HepG2 (cell line): ENCODE measurements around the gene ASAP2. TPM values are rescaled to one million over a fixed set of nuclear protein-coding genes. Genes with fewer than 3 reads are reported as not detected.

Source experiments
- ATAC-seq: fragments of 200-7000 bp; cut with Tn5 transposase; 3 replicates; pipeline ENCODE4 v1.9.1; 2020; ENCODE audit warnings: mild to moderate bottlenecking, moderate library complexity
- BruUV-seq: library from RNA; stranded (reverse); fragments of 400-500 nt; replicated peaks from 2 replicates; lab custom pipeline; 2021; lab: Mats Ljungman, UMichigan
- CTCF ChIA-PET: fragments of 300-600 bp; formaldehyde crosslinking; extraction: SDS; loops from one replicate; lab custom pipeline; 2021; ENCODE audit warnings: low total read pairs, inconsistent platforms, low intra/inter-chr PET ratio; lab: Yijun Ruan, JAX
- POLR2A ChIA-PET: fragments of 350-600 bp; sonication (Branson Sonifier 250); formaldehyde crosslinking; loops from one replicate; lab custom pipeline; 2020; ENCODE audit warnings: antibody characterized with exemption, inconsistent platforms; lab: Yijun Ruan, JAX
- DNase-seq: peaks from one replicate; pipeline ENCODE4 v3.0.0-alpha.2; 2015; ENCODE audit warnings: low spot score
- FAIRE-seq: peaks from 3 replicates; lab custom pipeline; 2011; peaks lifted over from hg19 to GRCh38; lab: Jason Lieb, UNC
- H2AFZ ChIP-seq: one replicate; pipeline ENCODE4 v1.6.1; 2011; ENCODE audit warnings: low read length, inconsistent platforms
- H3K27ac ChIP-seq: fragments of 300-600 bp; 3 replicates; pipeline ENCODE4 v1.8.0; 2011; ENCODE audit warnings: mixed run types, mild to moderate bottlenecking, mixed read lengths, low read length, inconsistent platforms; ENCODE audit not compliant: insufficient read depth; ENCODE audit errors: extremely low read length
- H3K27me3 ChIP-seq, 2 experiments: fragments of 200-600 bp in 1 of 2; 2 replicates in 1 of 2; 3 replicates in 1 of 2; pipeline versions ENCODE4 v1.6.0 to v1.8.0; 2011; ENCODE audit warnings: low read length in 2 of 2, mild to moderate bottlenecking in 2 of 2, moderate library complexity in 2 of 2, inconsistent platforms in 1 of 2; ENCODE audit not compliant: insufficient read depth in 2 of 2, control insufficient read depth in 1 of 2
- H3K36me3 ChIP-seq, 2 experiments: fragments of 200-600 bp in 1 of 2; replicated peaks in 1 of 2; 2 replicates in 1 of 2; 3 replicates in 1 of 2; pipeline versions ENCODE4 v1.5.1 to v1.8.0; 2011; ENCODE audit warnings: low read length in 2 of 2, inconsistent platforms in 1 of 2; ENCODE audit not compliant: insufficient read depth in 2 of 2, control insufficient read depth in 1 of 2
- H3K4me1 ChIP-seq: 2 replicates; pipeline ENCODE4 v1.5.1; 2012; ENCODE audit warnings: low read length, inconsistent platforms; ENCODE audit not compliant: insufficient read depth
- H3K4me2 ChIP-seq: 2 replicates; pipeline ENCODE4 v1.6.0; 2011; ENCODE audit warnings: low read depth, low read length, inconsistent platforms
- H3K4me3 ChIP-seq, 3 experiments: fragments of 200-600 bp in 1 of 3; sonication (generic), shearing (Covaris generic) in 1 of 3; replicated peaks in 1 of 3; 2 replicates each; pipeline ENCODE4 v1.5.1; 2011 to 2016; ENCODE audit warnings: low read length in 3 of 3, inconsistent platforms in 2 of 3, low read depth in 2 of 3, mild to moderate bottlenecking in 2 of 3, control low read depth in 1 of 3, mixed read lengths in 1 of 3; ENCODE audit not compliant: insufficient read depth in 1 of 3
- H3K79me2 ChIP-seq: one replicate; pipeline ENCODE4 v1.6.1; 2011; ENCODE audit warnings: low read length, inconsistent platforms; ENCODE audit not compliant: insufficient read depth
- H3K9ac ChIP-seq: 2 replicates; pipeline ENCODE4 v1.6.0; 2011; ENCODE audit warnings: mild to moderate bottlenecking, low read depth, low read length, inconsistent platforms; ENCODE audit not compliant: insufficient read depth
- H3K9me3 ChIP-seq: 2 replicates; pipeline ENCODE4 v1.5.1; 2012; ENCODE audit warnings: mild to moderate bottlenecking, low read length
- H4K20me1 ChIP-seq: 2 replicates; pipeline ENCODE4 v1.6.0; 2011; ENCODE audit warnings: inconsistent platforms, mild to moderate bottlenecking, low read length, moderate library complexity; ENCODE audit not compliant: insufficient read depth
- HMG20B ChIP-seq: conservative IDR thresholded peaks from 2 replicates; pipeline ENCODE4 v1.6.1; 2016; ENCODE audit warnings: missing genetic modification reagents, missing compliant biosample characterization
- SATB2 ChIP-seq: sonication (generic); formaldehyde crosslinking; IDR thresholded peaks from 2 replicates; pipeline ENCODE4 v1.5.0; 2020; ENCODE audit warnings: missing genetic modification reagents
- SCMH1 ChIP-seq: sonication (generic); formaldehyde crosslinking; IDR thresholded peaks from 2 replicates; pipeline ENCODE4 v1.9.0; 2021; ENCODE audit warnings: missing genetic modification reagents, mild to moderate bottlenecking, borderline replicate concordance
- TBL1XR1 ChIP-seq: fragments of 150-350 bp; IDR thresholded peaks from 2 replicates; pipeline ENCODE4 v1.6.1; 2014; ENCODE audit warnings: borderline replicate concordance, low read length; ENCODE audit not compliant: partially characterized antibody
- TEAD3 ChIP-seq: optimal IDR thresholded peaks from 2 replicates; pipeline ENCODE3; 2016; ENCODE audit warnings: borderline replicate concordance
- ZNF124 ChIP-seq: sonication (generic); formaldehyde crosslinking; IDR thresholded peaks from 2 replicates; pipeline ENCODE4 v1.4.0; 2020; ENCODE audit warnings: missing genetic modification reagents
- ZNF24 ChIP-seq: fragments of 450-650 bp; IDR thresholded peaks from 2 replicates; pipeline ENCODE4 v1.6.1; 2017; ENCODE audit warnings: antibody characterized with exemption, mild to moderate bottlenecking
- ZNF672 ChIP-seq: sonication (generic); formaldehyde crosslinking; IDR thresholded peaks from 2 replicates; pipeline ENCODE4 v1.8.1; 2022; ENCODE audit warnings: missing genetic modification reagents
- ZNF709 ChIP-seq: sonication (generic); formaldehyde crosslinking; IDR thresholded peaks from 2 replicates; pipeline ENCODE4 v1.5.0; 2020; ENCODE audit warnings: mild to moderate bottlenecking, missing genetic modification reagents
- WGBS: methylation state at CpG from one replicate; pipeline ENCODE4 v1.1.6; 2017; ENCODE audit warnings: low lambda C conversion rate; 5-methylcytosine and 5-hydroxymethylcytosine counted together
- in situ Hi-C: cut with HindIII; loops from 2 replicates; pipeline ENCODE4 v1.10.0; 2017; ENCODE audit warnings: low pct_unique_long_range_greater_than_20kb; ENCODE audit not compliant: extremely low pct_ligation_motif_present
- intact Hi-C: fragments of 100-400 bp; cut with micrococcal nuclease; formaldehyde crosslinking; loops from one replicate; pipeline ENCODE4 v1.10.0; 2022; ENCODE audit not compliant: unreplicated experiment
- polyA plus RNA-seq, 8 experiments: library from polyadenylated mRNA; depleted of rRNA in 3 of 8; stranded (reverse) in 7 of 8; unstranded in 1 of 8; fragments of >200 nt; fragmentation: Illumina TruSeq in 4 of 8; extraction: Trizol in 4 of 8; gene quantifications; 2 replicates each; pipeline versions ENCODE4 v1.2.1 to v1.2.3, GENCODE V29; 2011 to 2016; ENCODE audit warnings: low read depth in 4 of 8, missing spikeins in 1 of 8, mixed read lengths in 1 of 8; ENCODE audit not compliant: insufficient read depth in 1 of 8
- total RNA-seq, 5 experiments: library from RNA; depleted of rRNA; stranded (reverse); fragments of >200 nt; fragmentation: Illumina TruSeq; extraction: Trizol; gene quantifications; 2 replicates each; pipeline ENCODE4 v1.2.3, GENCODE V29; 2016; ENCODE audit warnings: low read depth in 1 of 5
- TF ChIP-seq, protein P1 (sequence below): IDR thresholded peaks from 2 replicates; pipeline ENCODE4 v1.4.0; 2020; ENCODE audit warnings: mild to moderate bottlenecking, missing genetic modification reagents
- TF ChIP-seq, protein P2 (sequence below): sonication (generic); formaldehyde crosslinking; conservative IDR thresholded peaks from 2 replicates; pipeline ENCODE4 v1.4.0; 2020; ENCODE audit warnings: mild to moderate bottlenecking, missing genetic modification reagents, moderate library complexity
- TF ChIP-seq, protein P3 (sequence below): sonication (generic); formaldehyde crosslinking; IDR thresholded peaks from 2 replicates; pipeline ENCODE4 v1.4.0; 2020; ENCODE audit warnings: missing genetic modification reagents

The ASAP2 gene
- total and polyA plus RNA-seq, 2 of the 13 experiments (the other 11 are each of a cell fraction or from before 2014, with no cell fraction given): 7.3 to 22.3 TPM

GRCh38 chr2:9296559-9296958 is 89.9 kb downstream of the ASAP2 start:
- in situ Hi-C loops: no loop called here
- no peak overlapping the region for H2AFZ ChIP-seq
- H3K36me3 ChIP-seq: peaks cover 8 to 24% of the 10 kb centered on the region in 2 experiments; a peak in 4 of 5 replicates
- intact Hi-C loops: no loop called here
- WGBS: 94% methylated on average over 4 of the region's 4 CpGs
- no peak overlapping the region for H3K27ac ChIP-seq
- ATAC-seq (no peak), FAIRE-seq (no peak), DNase-seq (no peak)
- H3K27me3 ChIP-seq: no peaks in the 10 kb centered on the region
- H3K79me2 ChIP-seq: peaks cover 2% of the 10 kb centered on the region
- no peak overlapping the region for H3K4me3 ChIP-seq
- no peaks in the 10 kb centered on the region for H3K9me3 ChIP-seq
- peaks cover 17% of the 10 kb centered on the region for H3K4me1 ChIP-seq
- BruUV-seq: no TSS peak
- CTCF ChIA-PET: no interaction called here
- POLR2A ChIA-PET: no interaction called here
- no peak overlapping the region for H3K9ac ChIP-seq
- no peaks in the 10 kb centered on the region; the same call in 1 of the 2 replicates for H4K20me1 ChIP-seq
- H3K4me2 ChIP-seq: no peak overlapping the region
- TF ChIP-seq ZNF709 (CRISPR knock-in tag) (no peak), TEAD3 (CRISPR knock-in tag) (no peak), ZNF124 (CRISPR knock-in tag) (no peak), ZNF24 (no peak), ZNF672 (no peak), HMG20B (no peak), SATB2 (CRISPR knock-in tag) (no peak), TBL1XR1 (no peak), SCMH1 (CRISPR knock-in tag) (no peak)
- TF ChIP-seq, protein P1, sequence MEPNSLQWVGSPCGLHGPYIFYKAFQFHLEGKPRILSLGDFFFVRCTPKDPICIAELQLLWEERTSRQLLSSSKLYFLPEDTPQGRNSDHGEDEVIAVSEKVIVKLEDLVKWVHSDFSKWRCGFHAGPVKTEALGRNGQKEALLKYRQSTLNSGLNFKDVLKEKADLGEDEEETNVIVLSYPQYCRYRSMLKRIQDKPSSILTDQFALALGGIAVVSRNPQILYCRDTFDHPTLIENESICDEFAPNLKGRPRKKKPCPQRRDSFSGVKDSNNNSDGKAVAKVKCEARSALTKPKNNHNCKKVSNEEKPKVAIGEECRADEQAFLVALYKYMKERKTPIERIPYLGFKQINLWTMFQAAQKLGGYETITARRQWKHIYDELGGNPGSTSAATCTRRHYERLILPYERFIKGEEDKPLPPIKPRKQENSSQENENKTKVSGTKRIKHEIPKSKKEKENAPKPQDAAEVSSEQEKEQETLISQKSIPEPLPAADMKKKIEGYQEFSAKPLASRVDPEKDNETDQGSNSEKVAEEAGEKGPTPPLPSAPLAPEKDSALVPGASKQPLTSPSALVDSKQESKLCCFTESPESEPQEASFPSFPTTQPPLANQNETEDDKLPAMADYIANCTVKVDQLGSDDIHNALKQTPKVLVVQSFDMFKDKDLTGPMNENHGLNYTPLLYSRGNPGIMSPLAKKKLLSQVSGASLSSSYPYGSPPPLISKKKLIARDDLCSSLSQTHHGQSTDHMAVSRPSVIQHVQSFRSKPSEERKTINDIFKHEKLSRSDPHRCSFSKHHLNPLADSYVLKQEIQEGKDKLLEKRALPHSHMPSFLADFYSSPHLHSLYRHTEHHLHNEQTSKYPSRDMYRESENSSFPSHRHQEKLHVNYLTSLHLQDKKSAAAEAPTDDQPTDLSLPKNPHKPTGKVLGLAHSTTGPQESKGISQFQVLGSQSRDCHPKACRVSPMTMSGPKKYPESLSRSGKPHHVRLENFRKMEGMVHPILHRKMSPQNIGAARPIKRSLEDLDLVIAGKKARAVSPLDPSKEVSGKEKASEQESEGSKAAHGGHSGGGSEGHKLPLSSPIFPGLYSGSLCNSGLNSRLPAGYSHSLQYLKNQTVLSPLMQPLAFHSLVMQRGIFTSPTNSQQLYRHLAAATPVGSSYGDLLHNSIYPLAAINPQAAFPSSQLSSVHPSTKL: no peak
- TF ChIP-seq, protein P2, sequence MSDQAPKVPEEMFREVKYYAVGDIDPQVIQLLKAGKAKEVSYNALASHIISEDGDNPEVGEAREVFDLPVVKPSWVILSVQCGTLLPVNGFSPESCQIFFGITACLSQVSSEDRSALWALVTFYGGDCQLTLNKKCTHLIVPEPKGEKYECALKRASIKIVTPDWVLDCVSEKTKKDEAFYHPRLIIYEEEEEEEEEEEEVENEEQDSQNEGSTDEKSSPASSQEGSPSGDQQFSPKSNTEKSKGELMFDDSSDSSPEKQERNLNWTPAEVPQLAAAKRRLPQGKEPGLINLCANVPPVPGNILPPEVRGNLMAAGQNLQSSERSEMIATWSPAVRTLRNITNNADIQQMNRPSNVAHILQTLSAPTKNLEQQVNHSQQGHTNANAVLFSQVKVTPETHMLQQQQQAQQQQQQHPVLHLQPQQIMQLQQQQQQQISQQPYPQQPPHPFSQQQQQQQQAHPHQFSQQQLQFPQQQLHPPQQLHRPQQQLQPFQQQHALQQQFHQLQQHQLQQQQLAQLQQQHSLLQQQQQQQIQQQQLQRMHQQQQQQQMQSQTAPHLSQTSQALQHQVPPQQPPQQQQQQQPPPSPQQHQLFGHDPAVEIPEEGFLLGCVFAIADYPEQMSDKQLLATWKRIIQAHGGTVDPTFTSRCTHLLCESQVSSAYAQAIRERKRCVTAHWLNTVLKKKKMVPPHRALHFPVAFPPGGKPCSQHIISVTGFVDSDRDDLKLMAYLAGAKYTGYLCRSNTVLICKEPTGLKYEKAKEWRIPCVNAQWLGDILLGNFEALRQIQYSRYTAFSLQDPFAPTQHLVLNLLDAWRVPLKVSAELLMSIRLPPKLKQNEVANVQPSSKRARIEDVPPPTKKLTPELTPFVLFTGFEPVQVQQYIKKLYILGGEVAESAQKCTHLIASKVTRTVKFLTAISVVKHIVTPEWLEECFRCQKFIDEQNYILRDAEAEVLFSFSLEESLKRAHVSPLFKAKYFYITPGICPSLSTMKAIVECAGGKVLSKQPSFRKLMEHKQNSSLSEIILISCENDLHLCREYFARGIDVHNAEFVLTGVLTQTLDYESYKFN (CRISPR knock-in tag): no peak
- TF ChIP-seq, protein P3, sequence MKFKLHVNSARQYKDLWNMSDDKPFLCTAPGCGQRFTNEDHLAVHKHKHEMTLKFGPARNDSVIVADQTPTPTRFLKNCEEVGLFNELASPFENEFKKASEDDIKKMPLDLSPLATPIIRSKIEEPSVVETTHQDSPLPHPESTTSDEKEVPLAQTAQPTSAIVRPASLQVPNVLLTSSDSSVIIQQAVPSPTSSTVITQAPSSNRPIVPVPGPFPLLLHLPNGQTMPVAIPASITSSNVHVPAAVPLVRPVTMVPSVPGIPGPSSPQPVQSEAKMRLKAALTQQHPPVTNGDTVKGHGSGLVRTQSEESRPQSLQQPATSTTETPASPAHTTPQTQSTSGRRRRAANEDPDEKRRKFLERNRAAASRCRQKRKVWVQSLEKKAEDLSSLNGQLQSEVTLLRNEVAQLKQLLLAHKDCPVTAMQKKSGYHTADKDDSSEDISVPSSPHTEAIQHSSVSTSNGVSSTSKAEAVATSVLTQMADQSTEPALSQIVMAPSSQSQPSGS (CRISPR knock-in tag): no peak
